Esophagus squamous epithelium (tissue), 4 donors: Measurements from ENCODE around the gene DENND6B.

Source experiments
- CTCF ChIP-seq, 6 experiments: fragments of 450-650 bp in 4 of 6; fragments of 200-600 bp in 2 of 6; sonication (generic) in 2 of 6; IDR thresholded peaks; one replicate each; pipeline ENCODE4 v1.5.1; 2016 to 2019; ENCODE audit warnings: antibody characterized with exemption in 6 of 6, mild to moderate bottlenecking in 4 of 6, moderate library complexity in 4 of 6
- POLR2A ChIP-seq, 4 donors: fragments of 450-650 bp; IDR thresholded peaks; one replicate each; pipeline ENCODE4 v1.6.1; 2017; ENCODE audit warnings: antibody characterized with exemption in 4 of 4, mild to moderate bottlenecking in 4 of 4, moderate library complexity in 3 of 4

GRCh38 chr22:50272044-50272802 is 54.6 kb downstream of the DENND6B start:
- TF ChIP-seq CTCF (IDR thresholded peaks at IDR 0.05) (no peak), POLR2A (IDR thresholded peaks at IDR 0.05) (no peak)
